NT2/D1 (cell line): Measurements from ENCODE around the gene CLIP2.
A peak's percentile ranks its signal among the peaks of the same experiment; 100 is the strongest.
"Not testable (repeated sequence)": the region's sequence is repeated elsewhere in the genome, so short reads cannot be mapped to it uniquely, and the experiment has no call there.

Experiments
- DNase-seq: peaks from one replicate; pipeline ENCODE4 v3.0.0-alpha.2; 2011; ENCODE audit warnings: low read depth, low spot score
- H3K27me3 ChIP-seq: 2 replicates; pipeline ENCODE4 v1.6.0; 2011; ENCODE audit warnings: mild to moderate bottlenecking; ENCODE audit not compliant: insufficient read length, insufficient read depth
- H3K36me3 ChIP-seq: 2 replicates; pipeline ENCODE4 v1.6.1; 2011; ENCODE audit warnings: mild to moderate bottlenecking, low read length, mixed read lengths; ENCODE audit not compliant: insufficient read depth, insufficient read length
- H3K4me1 ChIP-seq: 2 replicates; pipeline ENCODE4 v1.5.1; 2011; ENCODE audit not compliant: insufficient read depth, insufficient read length
- H3K4me3 ChIP-seq: 2 replicates; pipeline ENCODE4 v1.5.1; 2011; ENCODE audit warnings: low read depth; ENCODE audit not compliant: insufficient read length
- H3K9ac ChIP-seq: 2 replicates; pipeline ENCODE4 v1.6.0; 2011; ENCODE audit warnings: low read depth; ENCODE audit not compliant: insufficient read length
- H3K9me3 ChIP-seq: 2 replicates; pipeline ENCODE4 v1.5.1; 2011; ENCODE audit warnings: mild to moderate bottlenecking, low read length; ENCODE audit not compliant: insufficient read depth
- SUZ12 ChIP-seq: IDR thresholded peaks from 2 replicates; pipeline ENCODE4 v1.6.1; 2011; ENCODE audit not compliant: insufficient read length, insufficient read depth; ENCODE audit errors: extremely low read depth
- YY1 ChIP-seq: IDR thresholded peaks from 2 replicates; pipeline ENCODE4 v1.6.1; 2011; ENCODE audit not compliant: insufficient read length, insufficient read depth
- ZNF274 ChIP-seq: IDR thresholded peaks from 2 replicates; pipeline ENCODE4 v1.6.1; 2011; ENCODE audit warnings: mild to moderate bottlenecking, low read depth, low read length

CLIP2 gene

GRCh38 chr7:74412056-74412455, 122.8 kb downstream of the CLIP2 start:
- DNase-seq = no peak
- Histone ChIP-seq H3K4me1 (no peaks in the 10 kb centered on the region), H3K4me3 (no peak overlapping the region), H3K9ac (no peak overlapping the region), H3K27me3 (no peaks in the 10 kb centered on the region), H3K9me3 (no peaks in the 10 kb centered on the region), H3K36me3 (no peaks in the 10 kb centered on the region)
- TF ChIP-seq ZNF274 (no peak), YY1 (no peak), SUZ12 (no peak)

DNA sequence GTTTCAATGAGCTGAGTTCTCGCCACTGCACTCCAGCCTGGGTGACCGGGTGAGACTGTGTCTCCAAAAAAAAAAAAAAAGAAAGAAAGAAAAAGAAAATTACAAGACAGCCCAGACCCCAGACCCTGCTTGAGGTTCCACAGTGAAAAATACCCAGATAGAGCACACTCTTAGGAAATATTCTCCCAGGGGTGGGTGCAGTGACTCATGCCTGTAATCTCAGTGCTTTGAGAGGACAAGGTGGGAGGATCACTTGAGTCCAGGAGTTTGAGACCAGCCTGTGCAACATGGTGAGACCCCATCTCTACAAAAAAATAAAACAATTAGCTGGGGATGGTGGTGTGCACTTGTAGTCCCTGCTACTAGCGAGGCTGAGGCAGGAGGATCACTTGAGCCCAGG, 123.4 kb downstream of the CLIP2 start:
- H3K4me1 ChIP-seq = no peaks in the 10 kb centered on the region
- no peak for TF ChIP-seq ZNF274
- no peak for TF ChIP-seq YY1
- TF ChIP-seq SUZ12 = no peak
- no peaks in the 10 kb centered on the region for H3K27me3 ChIP-seq
- DNase-seq = no peak
- H3K9ac ChIP-seq = no peak overlapping the region
- no peak overlapping the region for H3K4me3 ChIP-seq
- no peaks in the 10 kb centered on the region for H3K36me3 ChIP-seq
- H3K9me3 ChIP-seq = no peaks in the 10 kb centered on the region

DNA sequence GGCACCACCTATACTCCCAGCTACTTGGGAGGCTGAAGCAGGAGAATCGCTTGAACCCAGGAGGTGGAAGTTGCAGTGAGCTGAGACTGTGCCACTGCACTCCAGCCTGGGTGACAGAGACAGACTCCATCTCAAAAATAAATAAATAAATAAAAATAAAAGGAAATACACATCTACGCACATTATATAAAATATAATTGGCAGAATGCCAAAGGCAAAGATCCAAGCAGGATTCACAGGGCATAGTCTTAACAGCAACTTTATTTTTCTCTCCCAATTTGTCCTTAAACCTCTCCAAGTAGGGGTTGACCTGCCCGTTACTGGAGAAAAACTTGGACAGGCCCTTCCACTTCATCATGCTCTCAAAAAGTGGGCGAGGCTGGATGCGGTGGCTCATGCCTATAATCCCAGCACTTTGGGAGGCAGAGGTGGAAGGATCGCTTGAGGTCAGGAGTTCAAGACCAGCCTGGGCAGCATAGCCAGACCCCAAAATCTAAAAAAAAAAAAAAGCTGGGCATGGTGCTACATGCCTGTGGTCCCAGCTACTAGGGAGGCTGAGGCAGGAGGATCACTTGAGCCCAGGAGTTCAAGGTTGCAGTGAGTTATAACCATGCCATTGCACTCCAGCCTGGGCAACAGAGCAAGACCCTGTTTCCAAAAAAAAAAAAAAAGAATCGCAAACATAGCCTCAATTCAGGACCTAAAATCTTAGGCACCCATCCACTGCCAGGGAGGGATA, 125.6 kb downstream of the CLIP2 start:
- not testable (repeated sequence) for H3K4me3 ChIP-seq, H3K9me3 ChIP-seq, H3K9ac ChIP-seq, H3K36me3 ChIP-seq, DNase-seq, H3K27me3 ChIP-seq, H3K4me1 ChIP-seq

- H3K27me3 ChIP-seq = no peaks in the 10 kb centered on the region
- H3K9me3 ChIP-seq = no peaks in the 10 kb centered on the region
- no peak overlapping the region for H3K4me3 ChIP-seq
- no peaks in the 10 kb centered on the region for H3K36me3 ChIP-seq
- DNase-seq = peak; percentile 51
- no peaks in the 10 kb centered on the region for H3K4me1 ChIP-seq
- peak overlapping the region; percentile 50 for H3K9ac ChIP-seq
- TF ChIP-seq YY1 (no peak), ZNF274 (no peak), SUZ12 (no peak)
These were observed 128.3 kb downstream of the CLIP2 start for GRCh38 chr7:74417419-74417971.

DNA sequence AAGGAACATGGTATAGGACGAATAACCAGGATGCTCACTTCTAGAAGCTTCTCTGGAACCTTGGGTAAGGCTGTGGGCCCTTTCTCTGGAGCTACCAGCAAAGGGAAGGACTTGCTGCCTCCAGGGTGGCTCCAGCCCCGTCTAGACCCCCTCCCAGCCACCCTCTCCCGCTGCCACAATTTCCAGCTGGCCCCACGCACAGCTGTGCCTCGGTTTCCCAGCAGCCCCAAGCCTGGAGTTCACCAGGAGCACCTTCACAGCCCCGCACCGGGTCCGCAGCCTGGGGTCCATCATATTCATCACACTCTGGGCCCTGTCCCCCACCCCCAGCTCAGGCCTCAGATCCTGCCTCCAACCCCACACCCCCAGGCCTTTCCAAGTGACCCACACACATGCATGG, 128.9 kb downstream of the CLIP2 start:
- Histone ChIP-seq H3K4me1 (no peaks in the 10 kb centered on the region), H3K9ac (peak overlapping the region; percentile 21), H3K27me3 (no peaks in the 10 kb centered on the region), H3K4me3 (no peak overlapping the region), H3K9me3 (no peaks in the 10 kb centered on the region), H3K36me3 (no peaks in the 10 kb centered on the region)
- TF ChIP-seq SUZ12 (no peak), YY1 (no peak), ZNF274 (no peak)
- DNase-seq = no peak

DNA sequence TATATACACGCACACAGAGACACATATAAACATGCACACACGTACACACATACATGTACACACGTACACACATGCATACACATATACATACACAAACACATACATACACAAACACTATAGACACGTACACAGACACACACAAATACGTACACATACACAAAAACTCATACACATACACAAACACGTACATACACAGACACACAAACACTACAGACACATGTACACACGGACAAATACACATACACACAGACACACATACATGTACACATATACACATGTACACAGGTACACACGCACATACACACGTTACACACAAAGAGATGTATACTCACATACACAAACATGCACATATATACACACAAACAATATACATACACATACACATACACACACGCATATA, 129.3 kb downstream of the CLIP2 start:
- Histone ChIP-seq H3K4me3 (no peak overlapping the region), H3K27me3 (no peaks in the 10 kb centered on the region), H3K9ac (no peak overlapping the region), H3K9me3 (no peaks in the 10 kb centered on the region), H3K4me1 (no peaks in the 10 kb centered on the region), H3K36me3 (no peaks in the 10 kb centered on the region)
- DNase-seq = no peak
- no peak for TF ChIP-seq SUZ12
- TF ChIP-seq ZNF274 = no peak
- TF ChIP-seq YY1 = no peak

DNA sequence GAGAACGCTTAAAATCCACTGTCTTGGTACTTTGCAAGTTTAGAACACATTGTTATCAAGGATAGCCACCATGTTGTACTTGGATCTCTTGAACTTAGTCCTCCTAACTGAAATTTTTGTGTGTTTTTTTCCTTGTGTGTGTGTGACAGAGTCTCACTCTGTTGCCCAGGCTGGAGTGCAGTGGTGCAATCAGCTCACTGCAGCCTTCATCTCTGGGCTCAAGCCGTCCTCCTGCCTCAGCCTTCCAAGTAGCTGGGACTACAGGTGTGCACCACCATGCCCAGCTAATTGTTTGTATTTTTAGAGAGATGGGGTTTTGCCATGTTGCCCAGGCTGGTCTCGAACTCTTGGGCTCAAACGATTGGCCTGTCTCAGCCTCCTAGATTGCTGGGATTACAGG, 130.0 kb downstream of the CLIP2 start:
- not testable (repeated sequence) for H3K9ac ChIP-seq, H3K36me3 ChIP-seq, H3K27me3 ChIP-seq, H3K4me3 ChIP-seq, H3K9me3 ChIP-seq, H3K4me1 ChIP-seq, DNase-seq

DNA sequence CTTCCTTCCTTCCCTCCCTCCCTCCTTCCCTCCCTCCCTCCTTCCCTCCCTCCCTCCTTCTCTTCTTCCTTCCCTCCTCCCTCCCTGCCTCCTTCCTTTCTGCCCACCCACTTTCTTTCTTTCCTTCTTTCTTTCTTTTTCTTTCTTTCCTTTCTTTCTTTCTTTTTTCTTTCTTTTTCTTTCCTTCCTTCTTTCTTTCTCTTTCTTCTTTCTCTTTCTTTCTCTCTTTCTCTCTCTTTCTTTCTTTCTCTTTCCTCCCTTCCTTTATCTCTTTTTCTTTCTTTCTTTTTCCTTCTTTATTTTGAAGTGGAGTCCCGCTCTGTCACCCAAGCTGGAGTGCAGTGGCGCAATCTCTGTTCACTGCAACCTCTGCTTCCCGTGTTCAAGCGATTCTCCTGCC, 130.8 kb downstream of the CLIP2 start:
- H3K9ac ChIP-seq = no peak overlapping the region
- DNase-seq = no peak
- H3K36me3 ChIP-seq = no peaks in the 10 kb centered on the region
- H3K4me1 ChIP-seq = no peaks in the 10 kb centered on the region
- no peak overlapping the region for H3K4me3 ChIP-seq
- TF ChIP-seq SUZ12 = no peak
- no peak for TF ChIP-seq ZNF274
- TF ChIP-seq YY1 = no peak
- H3K9me3 ChIP-seq = no peaks in the 10 kb centered on the region
- H3K27me3 ChIP-seq = no peaks in the 10 kb centered on the region
